GM18520 (cell line): Measurements from ENCODE around the gene ATP5PB.

Experiments
- ATAC-seq: cut with Tn5 transposase; IDR thresholded peaks from one replicate; pipeline ENCODE4 v1.9.1; 2021; ENCODE audit not compliant: unreplicated experiment

Gene ATP5PB, protein sequence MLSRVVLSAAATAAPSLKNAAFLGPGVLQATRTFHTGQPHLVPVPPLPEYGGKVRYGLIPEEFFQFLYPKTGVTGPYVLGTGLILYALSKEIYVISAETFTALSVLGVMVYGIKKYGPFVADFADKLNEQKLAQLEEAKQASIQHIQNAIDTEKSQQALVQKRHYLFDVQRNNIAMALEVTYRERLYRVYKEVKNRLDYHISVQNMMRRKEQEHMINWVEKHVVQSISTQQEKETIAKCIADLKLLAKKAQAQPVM

DNA sequence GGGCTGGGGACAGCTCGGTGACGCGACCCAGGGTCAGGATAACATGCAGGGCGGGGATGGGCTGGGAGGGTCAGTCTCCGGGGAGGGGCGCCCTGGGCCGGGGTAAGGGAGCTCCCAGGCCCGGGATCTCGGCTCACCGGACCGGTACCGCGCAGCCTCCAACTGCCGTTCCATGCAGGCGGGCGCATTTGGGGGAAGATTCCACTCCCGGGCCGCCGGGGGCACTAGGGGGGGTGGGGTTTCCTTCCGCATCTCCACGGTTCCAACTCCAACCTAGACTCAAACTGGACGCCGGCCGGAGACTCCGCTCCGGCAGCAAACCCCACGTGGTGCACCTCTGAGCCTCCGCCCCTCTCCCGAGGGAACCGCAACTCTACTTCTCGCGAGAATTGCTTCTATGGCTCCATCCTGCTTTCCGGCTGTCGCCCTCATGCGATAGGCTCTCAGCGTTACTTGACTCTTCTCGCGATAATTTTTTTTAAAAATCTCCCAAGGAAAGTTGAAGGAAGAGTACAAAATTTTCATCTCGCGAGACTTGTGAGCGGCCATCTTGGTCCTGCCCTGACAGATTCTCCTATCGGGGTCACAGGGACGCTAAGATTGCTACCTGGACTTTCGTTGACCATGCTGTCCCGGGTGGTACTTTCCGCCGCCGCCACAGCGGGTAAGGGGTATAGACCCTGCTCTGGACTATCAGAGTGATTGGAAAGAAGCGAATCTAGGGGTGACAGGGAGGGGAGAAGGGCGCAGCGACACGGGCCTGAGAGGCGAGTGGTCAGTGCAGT lies at the start of gene ATP5PB, which contains the start of gene WDR77:
ATP5PB (plus strand) TSS at position 547 of the 785 bp plus-strand sequence; CDS start at position 625, 78 bp downstream.
WDR77 (minus strand) TSS at position 339 of the 785 bp plus-strand sequence; CDS start at position 252, 87 bp downstream.
- peak; percentile 97 for ATAC-seq

DNA sequence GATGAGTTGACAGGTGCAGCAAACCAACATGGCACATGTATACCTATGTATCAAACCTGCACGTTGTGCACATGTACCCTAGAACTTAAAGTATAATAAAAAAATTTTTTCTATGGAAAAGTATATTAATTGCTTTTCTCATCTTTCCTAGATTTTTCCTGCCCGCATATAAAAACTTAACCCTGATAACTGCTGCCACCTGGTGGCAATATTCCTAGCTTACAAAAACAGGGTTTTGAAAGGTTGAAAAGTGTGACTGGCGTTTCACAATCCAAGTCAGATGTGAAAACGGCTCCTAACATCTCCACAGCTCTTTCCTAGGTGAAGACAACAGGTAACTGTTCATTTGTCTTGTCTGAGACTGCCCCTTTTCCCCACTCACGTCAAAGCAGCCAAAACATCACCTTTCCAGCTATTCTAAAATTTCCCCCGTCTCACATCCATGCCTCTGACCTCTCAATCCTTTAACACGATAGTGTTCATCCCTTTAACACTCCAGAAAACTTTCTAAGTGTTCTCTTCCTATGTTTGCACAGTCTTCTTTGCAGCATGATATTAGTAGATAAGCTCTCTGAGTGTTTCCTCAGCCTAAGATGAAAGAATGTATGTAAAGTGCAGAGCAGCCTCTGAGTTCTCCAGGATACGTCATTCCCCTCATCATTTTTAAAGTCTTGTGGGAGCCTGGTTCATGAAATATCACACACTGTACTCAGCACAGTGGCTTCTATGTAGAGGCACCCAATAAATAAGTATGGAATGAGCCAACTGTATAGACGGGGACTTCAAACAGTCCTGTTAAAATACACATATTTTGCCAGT lies 49.3 kb upstream of the ATP5PB start:
- ATAC-seq: no peak

- no peak for ATAC-seq
These were observed 47.2 kb upstream of the ATP5PB start for GRCh38 chr1:111402083-111402482.

- ATAC-seq: no peak
These were observed 44.7 kb upstream of the ATP5PB start for GRCh38 chr1:111404588-111404987.

GRCh38 chr1:111406321-111406768 lies 42.9 kb upstream of the ATP5PB start:
- ATAC-seq: peak; percentile 84

- ATAC-seq: no peak
These were observed 42.0 kb upstream of the ATP5PB start for GRCh38 chr1:111407301-111407700.

DNA sequence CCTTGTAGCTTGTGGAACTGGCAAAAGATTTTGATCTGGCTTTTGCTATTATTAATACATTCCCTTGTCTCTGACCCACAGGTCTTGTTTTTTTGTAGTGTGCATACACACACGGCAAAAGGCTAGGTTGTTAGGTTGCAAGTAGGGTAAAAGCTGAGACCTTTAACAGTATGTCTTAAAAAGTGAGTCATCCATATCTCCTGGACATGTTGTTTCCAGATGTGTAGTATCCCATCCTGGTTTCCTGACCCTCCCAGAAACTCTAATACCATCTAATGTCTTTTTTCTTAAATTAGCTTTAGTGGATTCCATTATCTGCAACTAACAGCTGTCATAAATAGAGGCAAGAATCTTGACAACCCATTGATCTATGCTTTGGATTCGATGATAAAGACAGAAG lies 36.4 kb upstream of the ATP5PB start:
- no peak for ATAC-seq

GRCh38 chr1:111414756-111415155 lies 34.5 kb upstream of the ATP5PB start:
- no peak for ATAC-seq

DNA sequence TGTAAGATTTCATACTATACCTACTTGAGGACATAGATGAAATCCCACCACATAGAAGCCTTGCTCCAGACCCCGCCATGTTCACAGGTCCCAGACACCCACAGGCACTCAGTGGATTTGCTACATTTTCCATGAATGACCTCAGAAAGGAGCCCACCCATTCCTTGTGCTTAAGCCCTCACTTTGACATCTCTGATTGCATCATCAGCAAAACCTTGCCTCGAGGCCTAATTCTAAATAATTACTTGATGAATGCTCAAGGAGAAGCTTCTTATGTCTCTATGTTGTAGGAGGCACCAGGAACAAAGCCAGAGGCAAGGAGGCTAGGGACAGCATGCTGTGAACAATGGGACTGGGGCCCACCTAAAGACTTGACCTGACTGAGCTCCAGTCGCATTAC lies 33.8 kb upstream of the ATP5PB start:
- ATAC-seq: no peak

DNA sequence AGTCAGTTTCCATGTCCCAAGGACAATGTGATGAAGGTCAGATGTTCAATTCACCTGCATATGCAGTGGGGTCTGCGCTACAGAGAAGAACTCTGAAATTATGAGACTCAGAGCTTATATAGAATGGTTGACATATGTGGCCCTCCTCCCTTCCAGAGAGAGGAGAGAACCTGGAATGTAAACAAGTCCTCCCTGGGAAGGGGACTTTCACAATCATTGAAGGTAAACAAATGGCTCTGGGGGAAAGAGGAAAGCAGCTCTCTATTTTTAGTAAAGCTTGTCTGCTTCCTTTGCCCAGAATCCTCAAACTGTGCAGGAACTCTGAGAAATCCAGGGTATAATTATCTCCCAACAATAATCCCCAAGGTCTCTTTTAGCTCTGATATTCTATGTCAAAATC lies 31.5 kb upstream of the ATP5PB start:
- ATAC-seq: no peak

- no peak for ATAC-seq
These were observed 30.2 kb upstream of the ATP5PB start for GRCh38 chr1:111419037-111419436.

DNA sequence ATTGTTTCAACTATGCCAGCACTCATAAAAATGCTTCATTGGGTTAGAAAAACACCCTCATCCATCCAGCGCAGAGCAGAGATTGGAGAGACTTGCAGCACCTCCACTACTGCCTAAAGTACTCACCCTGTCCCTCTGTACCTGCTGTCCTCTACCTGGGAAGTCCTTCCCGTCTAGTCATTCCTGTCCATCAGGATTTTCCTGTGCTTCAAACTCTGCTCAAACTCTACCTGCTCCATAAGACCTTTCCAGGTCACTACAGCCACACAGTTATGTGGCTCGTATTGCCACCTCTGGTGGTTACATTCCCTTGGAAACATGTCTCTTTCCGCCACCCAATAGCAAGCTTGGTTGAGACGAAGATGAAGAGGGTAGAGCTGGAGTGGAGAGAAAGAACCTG lies 28.9 kb upstream of the ATP5PB start:
- ATAC-seq: no peak

GRCh38 chr1:111422546-111423391 lies 26.5 kb upstream of the ATP5PB start:
- ATAC-seq: no peak

DNA sequence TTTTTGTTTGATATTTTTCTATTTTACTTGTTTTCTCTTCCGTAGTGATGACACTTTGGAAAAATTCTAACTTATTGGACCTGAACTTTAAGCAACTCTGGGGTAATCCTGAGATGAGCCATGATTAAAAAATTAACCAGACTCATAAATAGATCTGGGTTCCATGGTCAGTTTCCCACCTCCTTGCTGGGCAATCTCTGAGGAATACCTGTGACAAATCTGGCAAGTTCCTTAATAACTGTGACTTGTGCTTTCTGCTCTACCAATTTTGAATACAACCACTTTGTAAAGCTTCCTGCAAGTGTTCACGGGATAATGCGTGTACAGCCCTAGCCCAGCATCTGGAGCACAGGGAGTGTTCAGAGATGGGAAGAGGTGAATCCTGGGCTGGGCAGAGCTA lies 25.0 kb upstream of the ATP5PB start:
- no peak for ATAC-seq

- no peak for ATAC-seq
These were observed 12.5 kb upstream of the ATP5PB start for GRCh38 chr1:111436726-111437125.

GRCh38 chr1:111439461-111440351 lies 9.6 kb upstream of the ATP5PB start:
- no peak for ATAC-seq

DNA sequence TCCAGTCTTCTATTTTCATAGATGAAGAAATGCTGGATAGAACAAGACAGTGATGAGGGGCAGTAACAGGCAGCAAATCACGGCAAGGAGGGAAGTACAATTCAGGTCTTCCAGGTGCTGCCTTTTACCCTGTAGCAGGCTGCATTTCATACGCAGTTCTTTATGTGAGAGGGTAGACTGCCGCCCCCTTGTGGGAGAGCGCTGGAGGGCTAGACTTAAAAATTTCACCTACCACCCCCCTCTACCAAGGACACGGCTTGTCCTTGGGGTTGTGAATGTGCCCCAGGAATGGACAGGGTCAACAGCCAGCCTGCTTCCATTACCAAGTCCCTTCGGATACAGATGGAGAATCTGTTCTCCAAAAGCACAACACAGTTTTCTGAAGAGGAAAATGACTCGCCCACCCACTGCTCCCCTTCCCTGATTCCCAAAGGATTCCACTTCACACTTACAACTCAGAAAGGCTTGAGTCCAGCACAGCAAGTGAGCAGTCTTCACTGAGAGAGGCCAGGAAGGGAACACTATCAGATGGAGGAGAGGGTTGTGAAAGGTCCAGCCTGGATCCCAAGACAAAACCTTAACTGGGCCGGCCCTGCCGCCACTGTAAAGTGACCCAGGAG lies 7.6 kb upstream of the ATP5PB start:
- no peak for ATAC-seq

DNA sequence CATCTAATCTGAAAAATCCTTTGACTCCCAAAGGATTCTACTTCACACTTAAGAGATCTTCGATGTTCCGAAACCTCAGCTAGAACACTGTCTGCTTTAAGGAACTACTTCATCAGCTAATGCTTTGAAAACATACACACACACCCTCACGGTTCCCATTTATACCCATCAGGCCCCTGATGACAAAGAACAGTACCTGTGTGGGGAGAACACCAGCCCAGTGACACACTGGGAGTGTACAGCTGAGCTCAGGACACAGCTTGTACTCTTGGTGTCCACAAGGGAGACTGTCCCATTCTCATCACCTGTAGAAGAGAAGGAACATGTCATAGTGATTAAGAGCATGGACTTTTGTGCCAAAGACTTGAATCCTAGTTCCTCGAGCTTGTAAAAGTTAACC lies 6.8 kb upstream of the ATP5PB start:
- ATAC-seq: no peak

DNA sequence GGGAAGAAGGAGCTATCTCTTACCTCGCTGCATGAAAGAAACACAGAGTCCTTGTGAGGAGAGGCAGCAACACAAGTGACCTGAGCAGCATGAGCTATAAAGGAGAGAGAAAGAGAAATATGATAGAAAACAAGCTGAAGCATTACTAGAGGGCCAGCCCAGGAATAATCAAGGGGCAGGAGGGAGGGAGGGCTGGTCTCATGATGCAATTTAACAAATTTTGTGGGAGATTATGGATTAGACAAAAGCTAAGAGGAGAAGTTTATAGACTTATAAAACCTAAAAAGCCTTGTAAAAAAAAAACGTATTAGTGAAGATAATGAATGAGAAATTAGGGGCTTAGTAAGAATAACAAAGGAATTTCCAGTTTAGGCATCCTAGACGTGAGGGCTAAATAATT lies 5.2 kb upstream of the ATP5PB start:
- ATAC-seq: no peak
